Activated T-cell treated with anti-CD3 and anti-CD28 coated beads, Interleukin-2, amount 50 U/mL, for 72 hours (primary cell): ENCODE data around the gene IRAK1. TPM values are rescaled to one million over a fixed set of nuclear protein-coding genes. Genes with fewer than 3 reads are reported as not detected.

Source experiments
- ATAC-seq, 2 donors: fragments of 150-1000 bp; cut with Tn5 transposase; replicated peaks in 1 of 2; 2 replicates each; pipeline ENCODE4 v1.10.0; 2021; ENCODE audit warnings: moderate library complexity in 2 of 2, mild to moderate bottlenecking in 1 of 2
- DNase-seq, 2 donors: peaks; one replicate each; pipeline ENCODE4 v3.0.0; 2021 to 2022; ENCODE audit warnings: mixed read lengths in 1 of 2
- H3K27ac Mint-ChIP-seq: one replicate; pipeline ENCODE4 v1.8.0; 2022; ENCODE audit warnings: mild to moderate bottlenecking, moderate library complexity, mixed read lengths
- H3K27me3 Mint-ChIP-seq: one replicate; pipeline ENCODE4 v1.8.0; 2022; ENCODE audit warnings: low read depth, mixed read lengths
- H3K36me3 Mint-ChIP-seq, 2 donors: one replicate each; pipeline ENCODE4 v1.8.0; 2022; ENCODE audit warnings: mixed read lengths in 2 of 2, mild to moderate bottlenecking in 1 of 2; ENCODE audit not compliant: insufficient read depth in 2 of 2
- H3K4me1 Mint-ChIP-seq: one replicate; pipeline ENCODE4 v1.8.0; 2022; ENCODE audit warnings: low read depth, mixed read lengths
- H3K4me3 Mint-ChIP-seq, 2 donors: one replicate each; pipeline ENCODE4 v1.8.0; 2022; ENCODE audit warnings: mild to moderate bottlenecking in 2 of 2, mixed read lengths in 2 of 2, moderate library complexity in 2 of 2
- H3K9me3 Mint-ChIP-seq, 2 donors: one replicate each; pipeline ENCODE4 v1.8.0; 2022; ENCODE audit warnings: mixed read lengths in 2 of 2
- total RNA-seq, 2 donors: library from RNA; stranded (reverse); gene quantifications; one replicate each; pipeline ENCODE4 v1.2.3, GENCODE V29; 2022

The IRAK1 gene
- total RNA-seq, 2 donors from 2014 or later: 131 to 150 TPM

GRCh38 chrX:154022108-154022507, 2.4 kb upstream of the IRAK1 start:
- H3K9me3 Mint-ChIP-seq: no peaks in the 10 kb centered on the region
- H3K36me3 Mint-ChIP-seq: peaks cover 0 to 3% of the 10 kb centered on the region in 2 donors
- no peak overlapping the region for H3K4me3 Mint-ChIP-seq
- H3K4me1 Mint-ChIP-seq: peaks cover 11% of the 10 kb centered on the region
- H3K27me3 Mint-ChIP-seq: no peaks in the 10 kb centered on the region
- DNase-seq (no peak), ATAC-seq (no peak)
- no peak overlapping the region for H3K27ac Mint-ChIP-seq

- Mint-ChIP-seq H3K27me3 (no peaks in the 10 kb centered on the region), H3K9me3 (no peaks in the 10 kb centered on the region), H3K4me3 (peak overlapping the region; percentile 83 to 97), H3K36me3 (peaks cover 0 to 3% of the 10 kb centered on the region in 2 donors), H3K4me1 (peaks cover 11% of the 10 kb centered on the region), H3K27ac (peak overlapping the region; percentile 68)
- ATAC-seq (peak; percentile 26 to 32), DNase-seq (peak in 1 of 2 donors; percentile 35)
Observed at GRCh38 chrX:154021131-154021611, 1.5 kb upstream of the IRAK1 start.

- Mint-ChIP-seq H3K27me3 (peaks cover 5% of the 10 kb centered on the region), H3K4me3 (peak overlapping the region; percentile 83 to 97), H3K36me3 (peaks cover 0 to 3% of the 10 kb centered on the region in 2 donors), H3K4me1 (peaks cover 16% of the 10 kb centered on the region), H3K27ac (peak overlapping the region; percentile 97), H3K9me3 (no peaks in the 10 kb centered on the region)
- DNase-seq (no peak), ATAC-seq (peak; percentile 0 to 18)
Observed at GRCh38 chrX:154020536-154021115, 924 bp upstream of the IRAK1 start.

GRCh38 chrX:154019061-154019621, 561 bp downstream of the IRAK1 start:
- DNase-seq (peak; percentile 31 to 38), ATAC-seq (peak; percentile 2 to 12)
- Mint-ChIP-seq H3K27me3 (peaks cover 5% of the 10 kb centered on the region), H3K36me3 (peaks cover 0 to 7% of the 10 kb centered on the region in 2 donors), H3K27ac (peak overlapping the region; percentile 96), H3K4me1 (peaks cover 26% of the 10 kb centered on the region), H3K9me3 (no peaks in the 10 kb centered on the region), H3K4me3 (peak overlapping the region; percentile 85 to 90)

- Mint-ChIP-seq H3K27me3 (peaks cover 5% of the 10 kb centered on the region), H3K36me3 (peaks cover 0 to 7% of the 10 kb centered on the region in 2 donors), H3K27ac (peak overlapping the region; percentile 96), H3K9me3 (no peaks in the 10 kb centered on the region), H3K4me3 (peak overlapping the region; percentile 85 to 90), H3K4me1 (peaks cover 26% of the 10 kb centered on the region)
- ATAC-seq: no peak
- no peak for DNase-seq
Observed at GRCh38 chrX:154018518-154019060, 1.1 kb downstream of the IRAK1 start.

GRCh38 chrX:154017766-154018517, 1.8 kb downstream of the IRAK1 start:
- ATAC-seq (no peak), DNase-seq (no peak)
- Mint-ChIP-seq H3K36me3 (peaks cover 0 to 7% of the 10 kb centered on the region in 2 donors), H3K9me3 (no peaks in the 10 kb centered on the region), H3K27ac (peak overlapping the region; percentile 96), H3K4me1 (peaks cover 26% of the 10 kb centered on the region), H3K27me3 (peaks cover 5% of the 10 kb centered on the region), H3K4me3 (peak overlapping the region; percentile 85 to 90)

GRCh38 chrX:154016366-154017076, 3.2 kb downstream of the IRAK1 start:
- Mint-ChIP-seq H3K4me3 (no peak overlapping the region), H3K4me1 (peaks cover 26% of the 10 kb centered on the region), H3K27me3 (peaks cover 5% of the 10 kb centered on the region), H3K27ac (no peak overlapping the region), H3K9me3 (no peaks in the 10 kb centered on the region), H3K36me3 (peaks cover 0 to 10% of the 10 kb centered on the region in 2 donors)
- DNase-seq: no peak
- ATAC-seq: no peak

GRCh38 chrX:154015581-154016264, 4.0 kb downstream of the IRAK1 start:
- Mint-ChIP-seq H3K4me3 (no peak overlapping the region), H3K9me3 (no peaks in the 10 kb centered on the region)
- no peak for ATAC-seq

GRCh38 chrX:154014429-154015380, 5.0 kb downstream of the IRAK1 start:
- ATAC-seq (no peak), DNase-seq (no peak)
- Mint-ChIP-seq H3K27me3 (peaks cover 5% of the 10 kb centered on the region), H3K36me3 (peaks cover 0 to 11% of the 10 kb centered on the region in 2 donors), H3K9me3 (no peaks in the 10 kb centered on the region), H3K4me1 (peaks cover 15% of the 10 kb centered on the region), H3K27ac (no peak overlapping the region), H3K4me3 (peak overlapping the region in 1 of 2 donors; percentile 20)

More at GRCh38 chrX:154015581-154016264, 4.0 kb downstream of the IRAK1 start:
- Mint-ChIP-seq H3K4me1 (peaks cover 18% of the 10 kb centered on the region), H3K27ac (no peak overlapping the region), H3K27me3 (peaks cover 5% of the 10 kb centered on the region), H3K36me3 (peaks cover 0 to 11% of the 10 kb centered on the region in 2 donors)
- DNase-seq: no peak

- peaks cover 15% of the 10 kb centered on the region for H3K4me1 Mint-ChIP-seq
- peaks cover 0 to 9% of the 10 kb centered on the region in 2 donors for H3K36me3 Mint-ChIP-seq
- peaks cover 5% of the 10 kb centered on the region for H3K27me3 Mint-ChIP-seq
- no peaks in the 10 kb centered on the region for H3K9me3 Mint-ChIP-seq
- ATAC-seq (peak; percentile 72 to 75), DNase-seq (peak; percentile 46 to 50)
- H3K4me3 Mint-ChIP-seq: no peak overlapping the region
- H3K27ac Mint-ChIP-seq: no peak overlapping the region
Observed at GRCh38 chrX:154013614-154014360, 5.9 kb downstream of the IRAK1 start.

GRCh38 chrX:154013001-154013421, 6.7 kb downstream of the IRAK1 start:
- DNase-seq (no peak), ATAC-seq (no peak)
- Mint-ChIP-seq H3K27me3 (peaks cover 13% of the 10 kb centered on the region), H3K36me3 (peaks cover 0 to 10% of the 10 kb centered on the region in 2 donors), H3K27ac (no peak overlapping the region), H3K4me3 (no peak overlapping the region), H3K9me3 (no peaks in the 10 kb centered on the region), H3K4me1 (peaks cover 18% of the 10 kb centered on the region)
